HG02884 (cell line): Measurements from ENCODE around the gene LRP5.
A peak's percentile ranks its signal among the peaks of the same experiment; 100 is the strongest.

Experiments used
- ATAC-seq: cut with Tn5 transposase; IDR thresholded peaks from one replicate; pipeline ENCODE4 v1.9.1; 2021; ENCODE audit warnings: mild to moderate bottlenecking, moderate library complexity; ENCODE audit not compliant: unreplicated experiment

The LRP5 gene

DNA sequence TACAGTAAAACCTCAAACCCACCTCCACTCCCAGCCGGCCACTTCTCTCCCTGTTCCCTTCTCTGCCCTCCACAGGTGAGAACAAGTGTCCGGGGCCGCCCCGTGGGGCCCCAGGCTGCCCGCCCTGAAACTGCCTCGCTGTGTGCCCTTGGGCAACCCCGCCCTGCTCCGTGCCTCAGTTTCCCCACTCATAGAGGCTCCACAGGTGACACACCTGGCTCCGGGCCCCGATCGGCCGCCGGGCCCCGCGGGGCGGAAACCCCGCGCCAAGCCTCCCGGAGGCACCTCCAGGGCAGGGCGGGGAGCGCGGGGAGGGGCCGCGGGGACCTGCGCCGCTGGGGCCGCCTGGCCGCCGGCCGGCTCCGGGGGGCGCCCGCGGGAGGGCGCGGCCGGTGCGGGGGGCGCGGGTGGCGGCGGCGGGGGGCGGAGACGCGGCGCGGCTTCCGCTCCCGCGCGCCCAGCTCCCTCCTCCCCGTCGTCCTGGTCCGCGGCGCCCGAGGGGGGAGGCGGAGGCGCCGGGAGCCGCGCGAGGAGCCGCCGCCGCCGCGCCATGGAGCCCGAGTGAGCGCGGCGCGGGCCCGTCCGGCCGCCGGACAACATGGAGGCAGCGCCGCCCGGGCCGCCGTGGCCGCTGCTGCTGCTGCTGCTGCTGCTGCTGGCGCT lies at the start of gene LRP5:
Gene LRP5 (plus strand): TSS at position 475 of the 663 bp plus-strand sequence. CDS start 124 bp downstream, at position 599.
- no peak for ATAC-seq

DNA sequence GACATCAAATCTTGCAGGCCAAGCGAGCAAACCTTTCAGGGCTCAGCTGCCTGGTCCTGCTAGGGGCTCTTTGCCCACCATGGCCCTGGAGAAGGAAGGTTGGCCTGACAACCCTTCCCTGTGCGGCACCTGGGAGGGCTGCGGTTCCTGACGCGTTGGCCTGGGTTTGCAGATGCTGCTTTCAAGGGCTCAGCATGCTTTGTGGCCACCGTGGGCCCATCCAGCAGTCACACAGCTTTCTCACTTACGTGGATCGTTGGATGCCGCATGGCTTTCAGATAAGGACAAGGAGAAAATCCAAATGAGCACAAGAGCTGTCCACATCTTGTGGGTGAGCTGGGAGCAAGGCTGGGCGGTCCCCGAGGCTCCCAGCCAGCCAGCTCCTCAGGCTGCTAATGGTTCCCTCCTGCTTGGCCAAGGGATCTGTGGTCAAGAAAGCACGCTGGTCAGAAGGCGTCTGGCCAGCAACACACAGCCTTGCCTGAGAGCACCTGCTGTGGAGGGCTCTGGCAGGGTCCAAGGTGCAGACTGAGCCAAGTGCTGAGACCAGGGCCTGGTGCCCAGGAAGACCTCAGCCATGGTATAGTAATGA lies 48.9 kb upstream of the LRP5 start:
- ATAC-seq, result no peak

DNA sequence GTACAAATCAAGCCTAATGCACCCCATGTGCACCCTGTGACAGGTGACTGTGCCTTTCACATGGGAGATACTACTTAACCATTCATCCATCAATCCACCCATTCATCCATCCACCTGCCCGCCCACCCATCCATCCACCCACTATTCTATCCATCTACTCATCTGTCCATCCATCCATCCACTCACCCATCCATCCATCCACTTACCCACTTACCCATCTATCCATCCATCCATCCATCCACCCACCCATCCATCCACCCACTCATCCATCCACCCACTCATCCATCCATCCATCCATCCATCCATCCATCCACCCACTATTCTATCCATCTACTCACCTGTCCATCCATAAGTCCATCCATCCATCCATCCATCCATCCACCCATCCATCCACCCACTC lies 48.1 kb upstream of the LRP5 start:
- ATAC-seq, result no peak

DNA sequence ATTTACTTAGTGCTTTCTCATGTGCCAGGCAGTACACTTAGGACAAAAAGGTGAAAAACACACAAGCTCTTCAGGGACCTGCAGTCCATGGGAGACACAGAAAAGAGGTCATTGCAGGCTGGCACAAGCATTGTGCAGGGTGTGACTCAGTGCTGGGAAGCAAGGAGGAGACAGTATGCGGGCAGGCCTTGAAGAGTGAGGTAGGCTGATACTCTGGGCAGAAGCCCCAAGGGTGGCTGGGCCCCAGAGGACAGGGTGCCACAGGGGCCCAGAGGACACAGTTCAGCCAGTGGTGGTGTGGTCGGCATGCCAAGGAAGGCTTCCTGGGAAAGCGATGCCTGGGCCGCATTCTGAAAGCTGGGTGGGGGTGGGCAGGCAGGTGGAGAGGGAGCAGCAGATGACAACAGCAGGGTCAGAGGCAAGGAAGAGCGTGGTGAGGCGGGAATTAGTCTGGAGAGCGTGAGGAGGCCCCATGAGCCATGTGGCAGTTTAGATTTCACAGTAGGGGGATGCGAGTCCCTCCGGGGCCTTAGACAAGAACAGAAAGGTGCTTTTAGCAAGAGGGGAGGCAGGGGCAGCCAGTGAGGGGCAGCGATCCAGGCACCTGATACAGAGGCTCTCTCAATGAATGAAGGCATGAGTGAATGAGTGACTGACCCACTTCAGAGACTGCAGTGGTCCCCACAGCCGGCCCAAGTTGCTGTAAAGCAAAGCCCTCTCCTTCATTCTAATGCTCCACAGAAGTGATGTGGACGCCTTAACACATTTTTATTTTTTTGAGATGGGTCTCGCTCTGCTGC lies 47.5 kb upstream of the LRP5 start:
- ATAC-seq, result no peak

DNA sequence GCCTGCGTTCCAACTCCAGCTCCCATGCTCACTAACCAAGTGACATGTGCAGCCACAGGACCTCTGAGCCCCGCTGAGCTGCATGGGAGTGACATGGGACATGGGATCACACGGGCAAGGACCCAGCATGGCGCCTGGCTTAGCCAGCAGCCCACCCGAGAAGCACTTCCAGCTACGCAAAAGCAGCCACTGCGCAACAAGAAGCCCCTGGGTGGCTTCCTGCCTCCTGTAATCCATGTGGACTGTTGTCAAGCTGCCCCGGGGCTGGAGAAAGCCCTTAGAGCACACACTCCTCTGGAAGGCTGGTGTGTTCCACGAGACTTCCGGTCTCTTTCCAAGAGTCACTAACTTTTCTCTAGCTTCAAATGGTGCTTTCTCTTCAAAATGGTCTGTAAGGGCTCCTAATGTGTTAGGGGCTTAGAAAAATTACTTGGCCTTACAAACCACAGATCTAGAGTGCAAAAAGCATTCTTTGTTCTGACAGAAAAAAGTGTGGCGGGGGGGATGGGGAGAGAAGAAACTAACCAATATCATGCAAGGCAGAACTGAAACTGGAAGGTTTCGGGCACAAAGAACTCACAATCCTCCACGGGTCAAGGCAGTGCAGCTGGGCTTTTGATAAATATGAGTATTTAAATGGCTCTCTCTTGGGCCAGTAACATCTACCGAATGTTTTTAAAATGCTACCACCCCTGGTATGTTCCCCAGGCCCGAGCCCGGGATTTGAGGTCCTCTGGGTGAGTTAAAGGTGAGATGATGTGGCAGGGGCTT lies 46.1 kb upstream of the LRP5 start:
- peak; percentile 50 for ATAC-seq

DNA sequence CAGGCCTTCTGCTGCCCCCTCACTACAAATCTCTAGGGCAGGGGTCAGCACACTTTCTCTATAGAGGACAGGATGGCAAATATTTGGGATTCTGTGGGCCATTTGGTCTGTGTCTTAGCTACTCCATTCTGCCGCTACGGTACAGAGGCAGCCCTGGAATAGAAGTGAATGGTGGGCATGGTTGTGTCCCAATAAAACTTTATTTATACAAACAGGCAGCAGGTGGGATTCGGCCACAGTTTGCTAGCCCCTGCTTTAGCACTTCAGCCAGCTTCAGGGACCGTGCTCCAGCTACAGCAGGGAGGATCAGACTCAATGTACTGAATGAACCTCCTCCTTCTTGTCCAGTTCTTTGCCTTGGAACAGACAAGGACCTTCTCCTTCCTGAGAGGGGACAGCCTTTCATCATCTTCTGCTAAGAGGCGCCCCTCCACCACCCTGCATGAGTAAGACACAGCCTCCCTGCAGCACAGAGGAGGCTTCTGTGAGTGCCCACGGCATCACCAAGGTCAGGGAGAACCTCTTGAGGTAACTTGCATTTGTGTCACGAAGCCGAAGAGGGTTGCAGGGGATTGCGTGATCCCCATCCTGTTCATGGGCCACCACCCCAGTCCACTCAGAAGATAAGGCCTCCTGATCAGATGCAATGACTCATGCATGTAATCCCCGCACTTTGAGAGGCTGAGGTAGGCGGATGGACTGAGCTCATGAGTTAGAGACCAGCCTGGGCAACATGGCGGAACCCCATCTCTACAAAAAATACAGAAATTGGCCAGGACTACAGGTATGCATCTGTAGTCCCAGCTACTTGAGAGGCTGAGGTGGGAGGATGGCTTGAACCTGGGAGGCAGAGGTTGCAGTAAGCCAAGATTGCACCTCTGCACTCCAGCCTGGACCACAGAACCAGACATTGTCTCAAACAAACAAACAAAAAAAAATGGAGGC lies 45.2 kb upstream of the LRP5 start:
- ATAC-seq, result no peak

DNA sequence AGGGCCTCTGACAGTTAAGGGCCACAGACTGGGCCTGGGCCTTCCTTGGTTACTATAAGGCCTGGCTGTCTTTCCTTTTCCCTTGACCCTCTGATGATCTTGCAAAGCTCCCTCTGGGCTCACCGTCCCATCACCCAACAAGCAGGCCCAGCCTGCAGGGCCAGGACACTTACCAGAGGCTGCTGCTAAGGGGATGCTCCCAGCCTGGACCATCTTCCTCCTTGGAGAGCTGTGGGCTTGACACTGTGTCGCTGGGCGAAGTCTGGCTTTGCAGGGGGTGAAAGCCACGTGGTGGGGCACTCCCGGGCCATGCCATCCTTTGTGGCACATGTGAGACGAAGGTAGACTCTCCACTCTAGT lies 44.5 kb upstream of the LRP5 start:
- ATAC-seq, result no peak

DNA sequence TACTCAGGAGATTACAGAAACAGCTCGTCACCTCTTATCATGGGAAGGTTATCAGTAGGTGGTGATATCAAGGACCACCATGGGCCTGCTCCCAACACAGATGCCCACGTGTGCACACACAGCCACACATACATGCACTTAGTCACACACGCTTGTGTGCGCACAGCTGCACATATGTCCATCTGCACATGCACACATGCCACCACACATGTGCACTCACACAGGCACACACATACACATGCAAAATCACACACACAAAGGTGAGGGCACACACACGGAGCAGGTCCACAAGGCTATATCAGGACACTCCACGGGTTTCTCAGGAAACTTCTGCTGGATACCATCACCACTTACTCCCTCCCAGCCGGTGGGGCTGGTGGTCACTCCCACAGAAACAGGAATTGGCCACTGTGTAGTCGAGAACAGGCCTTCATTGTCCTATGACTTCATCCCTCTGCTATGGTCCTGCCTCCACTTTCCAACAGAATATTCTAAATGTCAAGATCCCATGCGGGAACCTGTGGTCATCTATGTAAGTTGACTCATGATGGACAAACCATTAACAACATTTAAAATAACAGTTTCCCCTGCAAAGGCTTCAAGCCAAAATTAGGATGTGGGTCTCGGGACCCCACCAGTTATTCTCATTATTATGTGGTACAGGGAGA lies 42.8 kb upstream of the LRP5 start:
- no peak for ATAC-seq

DNA sequence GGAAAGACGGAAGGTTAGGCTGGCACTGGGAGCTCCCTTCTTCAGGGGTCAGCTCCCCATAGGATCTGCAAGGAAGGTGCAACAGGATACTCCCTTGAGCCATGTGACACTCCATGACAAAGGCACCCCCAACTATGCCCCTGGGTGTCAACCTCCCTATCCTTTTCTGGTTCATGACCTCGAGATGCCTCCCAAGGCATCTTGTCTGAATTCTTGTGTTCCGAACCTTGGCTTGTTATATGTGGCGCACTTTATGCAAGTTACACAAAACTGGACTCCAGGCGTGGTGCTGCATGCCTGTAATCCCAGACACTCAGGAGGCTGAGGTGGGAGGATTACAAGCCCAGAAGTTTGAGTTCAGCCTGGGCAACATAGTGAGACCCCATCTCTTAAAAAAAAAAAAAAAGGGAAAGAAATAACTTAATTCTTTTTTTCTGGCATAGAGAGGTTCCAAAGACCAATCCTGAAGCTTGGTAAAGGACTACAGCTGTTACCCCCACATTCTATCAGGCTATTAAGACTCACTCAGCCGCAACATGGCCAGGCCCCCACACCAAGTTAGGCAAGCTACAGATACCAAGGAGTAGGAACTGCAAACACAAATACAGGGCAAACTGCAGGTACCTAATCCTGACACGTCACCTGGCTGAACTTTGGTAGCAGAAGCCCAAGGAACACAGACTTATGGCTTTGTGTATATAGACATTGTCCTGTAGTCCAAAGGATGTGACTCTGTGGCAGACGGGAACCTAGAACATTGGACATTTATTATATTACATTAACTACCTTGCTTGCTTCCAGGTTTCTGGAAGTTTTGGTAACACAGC lies 42.0 kb upstream of the LRP5 start:
- ATAC-seq, result no peak

DNA sequence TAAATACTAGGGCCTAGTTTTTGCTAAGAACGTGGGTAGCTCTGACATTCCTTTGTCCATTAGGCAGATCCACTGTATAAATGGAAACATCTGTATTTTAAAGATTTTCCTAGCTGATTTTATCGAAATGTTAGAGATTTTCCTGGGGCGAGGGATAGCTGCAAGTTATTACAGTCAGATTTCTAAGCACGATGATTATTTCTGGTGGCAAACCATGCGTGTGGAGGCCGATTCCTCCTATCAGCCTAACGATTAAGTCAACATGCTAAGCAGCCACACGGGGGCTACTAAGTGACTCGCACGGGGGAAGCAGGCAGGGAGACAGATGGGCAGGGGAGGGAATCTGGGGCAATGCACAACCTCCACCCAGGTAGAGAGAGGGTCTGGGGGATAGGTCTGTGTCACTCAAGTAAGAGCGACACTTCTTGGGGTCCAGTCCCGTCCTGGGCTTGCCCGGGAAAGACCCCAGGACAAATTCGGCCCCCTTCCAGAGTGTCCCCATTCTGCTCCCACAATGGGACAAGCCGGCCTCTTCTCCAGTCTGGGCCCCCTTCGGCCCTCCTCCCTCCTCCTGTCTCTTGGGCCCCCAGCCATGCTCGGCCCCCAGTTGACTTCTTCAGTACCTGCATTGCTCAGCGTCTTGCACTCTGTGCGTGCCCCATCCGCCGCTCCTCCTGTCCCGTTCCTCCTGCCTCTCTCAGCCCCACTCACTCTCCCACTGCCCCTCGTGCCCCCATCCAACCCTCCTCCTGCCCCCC lies 41.2 kb upstream of the LRP5 start:
- peak; percentile 2 for ATAC-seq

DNA sequence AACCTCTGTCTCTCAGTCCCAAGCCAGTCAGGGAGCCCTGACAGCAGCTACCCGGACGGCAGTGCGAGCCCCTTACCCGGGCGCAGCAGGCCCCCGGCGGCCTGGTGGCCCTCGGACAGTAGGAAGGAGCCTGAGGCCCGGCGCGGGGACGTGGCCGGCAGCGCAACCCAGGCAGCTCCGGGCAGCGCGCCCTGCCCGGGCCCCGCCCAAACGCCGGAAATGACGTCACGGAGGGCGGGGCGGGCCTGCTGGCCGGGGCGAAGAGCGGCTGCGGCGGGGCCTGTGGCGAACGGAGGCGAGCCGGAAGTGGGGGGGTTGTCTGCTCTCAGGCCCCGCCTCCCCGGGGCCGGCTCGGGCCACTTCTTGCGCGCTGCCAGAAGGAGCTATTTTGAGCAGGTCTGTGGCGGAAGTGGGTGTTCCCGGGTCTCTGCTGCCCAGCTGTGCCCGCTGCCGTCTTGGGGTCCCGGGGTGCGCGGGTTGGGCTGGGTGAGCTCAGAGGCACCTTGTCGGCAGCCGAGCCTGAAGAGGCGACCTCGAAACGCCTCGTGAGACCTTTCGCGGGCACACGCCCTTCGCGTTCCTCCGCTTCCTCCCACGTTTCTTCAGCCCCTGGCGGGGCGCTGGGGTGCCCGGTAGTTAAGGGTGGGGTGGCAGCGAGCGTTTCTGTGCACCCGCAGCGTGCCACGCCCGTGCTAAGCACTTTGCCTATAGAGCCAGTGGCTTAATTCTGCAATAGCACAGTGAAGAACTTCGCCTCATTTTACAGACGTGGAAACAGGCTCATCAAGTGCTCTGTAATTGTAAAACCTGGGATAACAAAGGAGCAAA lies 40.4 kb upstream of the LRP5 start, which contains the start of gene C11orf24:
Gene C11orf24 (minus strand): TSS at position 193 of the 828 bp plus-strand sequence. CDS start 8,206 bp downstream, outside the sequence.
- ATAC-seq, result peak; percentile 66

DNA sequence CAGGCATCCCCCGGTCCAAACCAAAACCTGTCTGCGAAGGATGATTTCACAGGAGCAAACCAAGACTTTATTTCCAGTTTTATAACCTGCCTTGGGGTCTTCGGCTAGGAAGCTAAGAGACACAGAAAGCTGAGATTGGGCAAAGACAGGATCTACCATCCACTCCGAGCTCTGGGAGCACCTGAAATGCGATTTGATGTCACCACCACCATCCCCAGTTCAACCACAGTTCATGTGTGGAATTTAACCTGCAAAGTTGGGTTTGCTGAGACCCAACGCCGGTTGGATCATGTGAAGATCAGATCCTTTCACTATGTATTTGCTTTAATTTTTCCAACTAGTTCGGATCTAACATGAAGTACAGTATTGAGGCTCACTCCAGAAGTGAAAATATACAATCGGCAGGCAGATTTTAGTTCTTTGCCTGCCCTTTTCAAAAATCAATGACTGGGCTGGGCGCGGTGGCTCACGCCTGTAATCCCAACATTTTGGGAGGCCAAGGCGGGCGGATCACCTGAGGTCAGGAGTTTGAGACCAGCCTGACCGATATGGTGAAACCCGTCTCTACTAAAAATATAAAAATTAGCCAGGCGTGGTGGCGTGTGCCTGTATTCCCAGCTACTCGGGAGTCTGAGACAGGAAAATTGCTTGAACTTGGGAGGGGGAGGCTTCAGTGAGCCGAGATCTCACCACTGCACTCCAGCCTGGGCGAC lies 39.2 kb upstream of the LRP5 start:
- no peak for ATAC-seq

DNA sequence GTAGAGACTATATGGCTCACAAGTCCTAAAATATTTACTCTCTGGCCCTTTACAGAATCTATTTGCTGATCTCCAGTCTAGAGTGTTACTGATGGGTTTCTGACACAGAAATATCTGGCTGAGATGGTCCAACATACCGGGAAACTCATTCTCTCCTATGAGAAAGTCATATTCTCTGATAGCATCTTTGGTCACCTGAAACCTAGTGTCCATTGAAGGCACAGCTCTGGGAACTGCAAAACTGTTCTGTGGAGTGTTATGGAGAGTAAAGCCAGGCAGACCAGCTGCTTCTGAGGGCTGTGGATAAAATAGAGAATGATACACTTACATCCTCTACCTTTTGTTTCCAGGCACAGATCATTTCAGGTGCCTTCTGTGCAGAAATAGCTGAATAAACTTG lies 38.1 kb upstream of the LRP5 start:
- no peak for ATAC-seq

DNA sequence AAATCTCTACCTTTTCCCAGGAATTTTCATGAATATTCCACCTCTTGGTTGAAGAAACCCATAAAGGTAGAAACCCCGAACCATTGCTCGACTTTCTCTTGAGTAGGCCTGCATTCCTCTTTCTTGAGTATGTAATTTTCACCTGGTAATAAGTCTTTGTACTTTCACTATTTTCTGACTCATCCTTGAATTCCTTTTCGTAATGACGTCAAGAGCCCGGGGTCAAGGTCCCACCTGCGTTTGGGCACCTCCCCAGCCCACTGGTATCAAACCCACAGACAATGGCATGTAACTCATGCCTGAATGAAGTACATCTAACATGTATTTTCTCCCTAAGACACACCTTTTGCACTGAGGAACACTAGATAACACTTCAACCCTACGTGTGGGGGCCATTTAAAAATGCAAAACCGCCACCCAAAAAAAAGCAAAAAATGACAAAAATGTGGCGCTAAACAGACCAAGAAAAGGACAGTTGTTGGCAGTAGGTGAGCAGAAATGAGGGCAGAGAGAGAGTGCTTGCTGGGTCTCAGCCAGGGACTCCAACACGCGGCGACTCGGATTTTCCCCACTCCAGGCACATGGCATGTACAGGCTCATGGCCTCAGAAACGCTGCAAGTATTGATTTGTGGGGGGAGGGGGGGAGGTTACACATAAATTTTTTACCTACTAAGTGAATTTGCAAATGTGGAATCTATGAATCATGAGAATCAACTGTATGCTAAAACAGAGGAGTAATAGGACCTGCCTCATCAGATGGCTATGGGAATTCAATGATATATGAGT lies 36.5 kb upstream of the LRP5 start:
- no peak for ATAC-seq

DNA sequence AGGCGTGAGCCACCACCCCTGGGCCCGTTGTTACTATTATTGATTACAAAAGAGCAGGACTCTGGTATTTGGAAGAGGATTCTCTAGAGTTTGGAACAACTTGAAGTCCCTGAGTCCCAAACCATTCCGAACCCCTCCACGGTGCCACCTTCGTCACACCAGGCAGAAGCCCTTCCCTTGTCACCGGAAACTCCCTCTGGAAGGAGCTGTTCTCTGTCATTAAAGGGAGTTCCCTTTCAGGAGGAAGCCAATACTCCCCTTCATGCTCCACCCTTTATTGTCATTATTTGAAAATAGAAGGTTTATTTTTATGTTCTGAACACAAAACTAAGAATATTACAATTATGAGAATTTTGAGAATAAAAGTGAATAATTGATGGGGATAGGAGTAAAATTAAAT lies 35.5 kb upstream of the LRP5 start:
- ATAC-seq, result no peak

DNA sequence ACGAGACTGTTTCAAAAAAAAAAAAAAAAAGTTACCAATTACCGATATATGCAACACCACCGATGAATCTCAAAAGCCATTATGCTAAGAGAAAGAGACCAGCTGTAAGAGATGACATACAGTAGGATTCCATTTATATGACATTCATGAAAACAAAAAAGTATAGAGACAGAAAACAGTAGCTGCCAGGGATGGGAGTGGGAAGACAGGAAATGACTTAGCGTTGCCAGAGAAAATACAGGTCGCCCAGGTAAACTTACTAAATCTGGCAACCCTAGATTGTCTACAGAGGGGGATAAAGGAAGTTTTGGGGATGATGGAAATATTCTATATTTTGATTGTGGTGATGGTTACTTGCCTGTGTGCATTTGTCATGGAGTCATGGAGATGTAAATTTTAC lies 32.7 kb upstream of the LRP5 start:
- ATAC-seq, result no peak
